Activated naive CD4-positive, alpha-beta T cell treated with anti-CD3 and anti-CD28 coated beads for 36 hours (primary cell): ENCODE measurements around the gene IDH3G. TPM values are rescaled to one million over a fixed set of nuclear protein-coding genes. Genes with fewer than 3 reads are reported as not detected.

Source experiments
- CTCF ChIA-PET: fragments of 350-600 bp; sonication (Branson Sonifier 250); formaldehyde crosslinking; loops from one replicate; lab custom pipeline; 2021; ENCODE audit warnings: antibody characterized with exemption; lab: Charles Lee
- DNase-seq: peaks from one replicate; pipeline ENCODE4 v3.0.0-alpha.2; 2020
- H3K27ac Mint-ChIP-seq: one replicate; pipeline ENCODE4 v1.8.0; 2021; ENCODE audit warnings: mild to moderate bottlenecking, mixed read lengths
- H3K27me3 Mint-ChIP-seq: one replicate; pipeline ENCODE4 v1.8.0; 2021; ENCODE audit warnings: low read depth, mixed read lengths
- H3K36me3 Mint-ChIP-seq: one replicate; pipeline ENCODE4 v1.8.0; 2021; ENCODE audit warnings: low read depth, mixed read lengths
- H3K4me1 Mint-ChIP-seq: one replicate; pipeline ENCODE4 v1.8.0; 2021; ENCODE audit warnings: low read depth, mixed read lengths
- H3K4me3 Mint-ChIP-seq: one replicate; pipeline ENCODE4 v1.8.0; 2021; ENCODE audit warnings: mild to moderate bottlenecking, moderate library complexity, mixed read lengths
- H3K9me3 Mint-ChIP-seq: one replicate; pipeline ENCODE4 v1.8.0; 2021; ENCODE audit warnings: mixed read lengths
- intact Hi-C: fragments of 100-400 bp; cut with micrococcal nuclease; formaldehyde crosslinking; loops from one replicate; pipeline ENCODE4 v1.15.1; 2023
- total RNA-seq, 2 experiments: library from RNA; stranded (reverse); gene quantifications; one replicate each; pipeline ENCODE4 v1.2.3, GENCODE V29; 2021

IDH3G gene
- total RNA-seq, 2 experiments from 2014 or later: 46.3 to 49.9 TPM

DNA sequence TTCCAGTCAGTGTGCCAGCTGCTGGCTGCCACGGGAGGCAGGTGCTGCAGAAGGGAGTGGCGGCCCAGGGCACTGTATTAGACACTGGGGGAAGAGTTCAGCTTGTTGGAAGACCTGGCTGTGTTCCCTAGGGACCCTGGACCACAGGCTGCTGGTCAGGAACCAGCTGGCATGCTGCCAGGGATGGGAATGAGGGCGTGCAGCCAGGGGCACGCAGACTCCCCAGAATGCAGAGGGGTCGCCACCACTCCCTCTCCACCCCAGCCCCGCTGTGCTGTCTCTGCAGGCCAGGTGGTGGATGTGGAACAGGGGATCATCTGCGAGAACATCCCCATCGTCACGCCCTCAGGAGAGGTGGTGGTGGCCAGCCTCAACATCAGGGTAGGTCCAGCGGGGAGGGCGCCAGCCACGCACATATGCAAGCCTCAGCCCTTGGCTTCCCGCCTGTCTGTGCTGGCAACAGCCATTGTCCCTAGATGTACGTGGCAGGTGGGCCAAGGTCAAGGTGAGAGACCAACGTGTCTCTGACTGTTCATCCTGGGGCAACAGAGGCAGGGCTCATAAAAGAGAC, 57.2 kb downstream of the IDH3G start:
- no peaks in the 10 kb centered on the region for H3K9me3 Mint-ChIP-seq
- CTCF ChIA-PET: no interaction called here
- peaks cover 2% of the 10 kb centered on the region for H3K36me3 Mint-ChIP-seq

DNA sequence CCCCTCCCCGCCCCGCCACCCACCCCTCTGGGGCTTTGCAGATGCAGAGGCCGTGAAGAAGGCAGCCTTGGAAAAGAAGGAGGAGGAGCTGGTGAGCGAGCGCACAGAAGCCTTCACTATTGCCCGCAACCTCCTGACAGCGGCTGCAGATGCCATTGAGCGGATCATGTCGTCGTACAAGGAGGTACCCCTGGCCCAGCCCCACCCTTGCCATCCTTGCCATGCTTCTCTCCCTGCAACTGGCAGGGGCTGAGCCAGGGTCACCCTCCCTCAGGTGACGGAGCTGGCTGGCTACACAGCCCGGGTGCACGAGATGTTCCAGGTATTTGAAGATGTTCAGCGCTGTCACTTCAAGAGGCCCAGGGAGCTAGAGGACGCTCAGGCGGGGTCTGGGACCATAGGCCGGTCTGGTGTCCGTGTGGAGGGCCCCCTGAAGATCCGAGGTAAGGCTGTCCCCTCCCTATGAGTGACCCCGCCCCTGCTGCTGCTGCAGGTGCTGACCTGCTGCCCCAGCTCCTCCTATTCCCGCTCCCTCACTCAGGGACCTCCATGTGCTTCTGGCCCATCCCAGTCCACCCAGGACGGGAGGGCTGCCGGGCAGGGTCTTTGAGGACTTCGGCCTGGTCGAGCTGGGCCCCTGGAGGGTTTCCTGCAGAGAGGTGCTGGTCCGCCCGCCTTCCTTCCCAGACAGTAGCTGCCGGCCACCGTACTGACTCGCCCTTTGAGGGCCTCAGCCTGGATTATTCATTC, 57.9 kb downstream of the IDH3G start:
- Mint-ChIP-seq H3K4me3 (no peak overlapping the region), H3K9me3 (peaks cover 2% of the 10 kb centered on the region), H3K27ac (no peak overlapping the region), H3K36me3 (peaks cover 2% of the 10 kb centered on the region), H3K27me3 (no peaks in the 10 kb centered on the region), H3K4me1 (peaks cover 33% of the 10 kb centered on the region)
- no peak for DNase-seq
- CTCF ChIA-PET: no interaction called here
- intact Hi-C loops: no loop called here

More for the DNA sequence above, 57.2 kb downstream of the IDH3G start:
- intact Hi-C loops: no loop called here
- H3K27ac Mint-ChIP-seq: no peak overlapping the region
- no peaks in the 10 kb centered on the region for H3K27me3 Mint-ChIP-seq
- no peak for DNase-seq
- peaks cover 27% of the 10 kb centered on the region for H3K4me1 Mint-ChIP-seq
- no peak overlapping the region for H3K4me3 Mint-ChIP-seq

Other genes with a start within 250 kb of the IDH3G start
- 10 to 100 TPM; 13.4 to 15.1 TPM for gene CCNQ, start 195.2 kb downstream of the IDH3G start, total RNA-seq
- under 1 TPM in 1 of 2 experiments, not detected in 1; 0.36 TPM for gene DUSP9, start 147.2 kb downstream of the IDH3G start, total RNA-seq
- gene PNCK, start 120.6 kb downstream of the IDH3G start, total RNA-seq: under 1 TPM; 0.26 to 0.30 TPM
- gene SLC6A8, start 106.4 kb downstream of the IDH3G start, total RNA-seq: under 1 TPM; 0.32 to 0.41 TPM
- gene BCAP31, start 70.0 kb downstream of the IDH3G start, total RNA-seq: 10 to 100 TPM; 69.5 to 71.2 TPM
- gene ABCD1, start 69.5 kb downstream of the IDH3G start, total RNA-seq: 1 to 10 TPM; 2.5 to 3.4 TPM
- under 1 TPM; 0.05 to 0.44 TPM for gene PLXNB3, start 30.1 kb downstream of the IDH3G start, total RNA-seq
- gene SRPK3, start 13.3 kb downstream of the IDH3G start, total RNA-seq: not detected
- 100 to 1,000 TPM; 148 to 152 TPM for gene SSR4, start 293 bp upstream of the IDH3G start, total RNA-seq
- 1 to 10 TPM in 1 of 2 experiments, under 1 TPM in 1; 0.83 to 1.0 TPM for gene PDZD4, start 36.2 kb upstream of the IDH3G start, total RNA-seq
- under 1 TPM; 0.40 to 0.57 TPM for gene L1CAM, start 91.8 kb upstream of the IDH3G start, total RNA-seq
- not detected for gene AVPR2, start 110.3 kb upstream of the IDH3G start, total RNA-seq
- 100 to 1,000 TPM; 154 to 161 TPM for gene ARHGAP4, start 131.9 kb upstream of the IDH3G start, total RNA-seq
- 100 to 1,000 TPM; 120 to 121 TPM for gene NAA10, start 140.7 kb upstream of the IDH3G start, total RNA-seq
- 10 to 100 TPM; 11.3 to 13.1 TPM for gene RENBP, start 150.3 kb upstream of the IDH3G start, total RNA-seq
- gene HCFC1, start 177.4 kb upstream of the IDH3G start, total RNA-seq: 10 to 100 TPM; 85.0 to 86.1 TPM
- 1 to 10 TPM; 6.2 to 6.7 TPM for gene TMEM187, start 178.4 kb upstream of the IDH3G start, total RNA-seq
- 10 to 100 TPM; 77.2 to 82.6 TPM for gene IRAK1, start 225.5 kb upstream of the IDH3G start, total RNA-seq